ENCODE data around the gene ZNF462.

GRCh38 chr9:106859957-106860720 lies 2.8 kb upstream of the ZNF462 start:
- TF ChIP-seq CTCF (IDR thresholded peaks at IDR 0.05) (no peak), POLR2A (IDR thresholded peaks at IDR 0.05) (no peak)
